GM18519 (cell line): ENCODE measurements around the gene SIX4.

Experiments used
- ATAC-seq: cut with Tn5 transposase; IDR thresholded peaks from one replicate; pipeline ENCODE4 v1.9.1; 2021; ENCODE audit warnings: mild to moderate bottlenecking, moderate library complexity; ENCODE audit not compliant: unreplicated experiment, low FRiP score

SIX4 gene

GRCh38 chr14:60662982-60663381, 61.2 kb downstream of the SIX4 start:
- ATAC-seq: no peak

GRCh38 chr14:60661721-60662120, 62.4 kb downstream of the SIX4 start:
- ATAC-seq: no peak
